Measurements from ENCODE around the gene BLOC1S6.

- TF ChIP-seq CTCF (IDR thresholded peaks at IDR 0.05): no peak
- no peak for TF ChIP-seq EZH2 (IDR thresholded peaks at IDR 0.05)
- TF ChIP-seq EZH2phosphoT487 (IDR thresholded peaks at IDR 0.05): no peak
These were observed 47.5 kb upstream of the BLOC1S6 start for GRCh38 chr15:45539680-45540079.

Data from neural progenitor cell (in vitro differentiated cells).